Osteocyte (in vitro differentiated cells): ENCODE measurements around the gene ATF6. TPM values are rescaled to one million over a fixed set of nuclear protein-coding genes. Genes with fewer than 3 reads are reported as not detected.

Source experiments
- DNase-seq: peaks from one replicate; pipeline ENCODE4 v3.0.0; 2021; ENCODE audit warnings: mixed read lengths; ENCODE audit not compliant: unreplicated experiment; ENCODE audit errors: extremely low spot score
- H3K27ac Mint-ChIP-seq: one replicate; pipeline ENCODE4 v1.8.0; 2021; ENCODE audit warnings: mild to moderate bottlenecking, mixed read lengths; ENCODE audit not compliant: unreplicated experiment
- H3K27me3 Mint-ChIP-seq: one replicate; pipeline ENCODE4 v1.8.0; 2021; ENCODE audit warnings: mixed read lengths; ENCODE audit not compliant: unreplicated experiment
- H3K36me3 Mint-ChIP-seq: one replicate; pipeline ENCODE4 v1.8.0; 2021; ENCODE audit warnings: mixed read lengths; ENCODE audit not compliant: unreplicated experiment
- H3K4me1 Mint-ChIP-seq: one replicate; pipeline ENCODE4 v1.8.0; 2021; ENCODE audit warnings: mixed read lengths; ENCODE audit not compliant: unreplicated experiment
- H3K4me3 Mint-ChIP-seq: one replicate; pipeline ENCODE4 v1.8.0; 2021; ENCODE audit warnings: mild to moderate bottlenecking, moderate library complexity, mixed read lengths; ENCODE audit not compliant: unreplicated experiment
- H3K9me3 Mint-ChIP-seq: one replicate; pipeline ENCODE4 v1.8.0; 2021; ENCODE audit warnings: mixed read lengths; ENCODE audit not compliant: unreplicated experiment
- total RNA-seq: library from RNA; stranded (reverse); gene quantifications from 2 replicates; pipeline ENCODE4 v1.2.1, GENCODE V29; 2021
- TF ChIP-seq, protein P1 (sequence below): fragments of 200-600 bp; sonication (generic); IDR thresholded peaks from 2 replicates; pipeline ENCODE4 v1.5.0; 2021; ENCODE audit warnings: antibody characterized with exemption, mild to moderate bottlenecking, moderate library complexity

The ATF6 gene
- total RNA-seq, 1 donor from 2014 or later: 29.7 TPM

DNA sequence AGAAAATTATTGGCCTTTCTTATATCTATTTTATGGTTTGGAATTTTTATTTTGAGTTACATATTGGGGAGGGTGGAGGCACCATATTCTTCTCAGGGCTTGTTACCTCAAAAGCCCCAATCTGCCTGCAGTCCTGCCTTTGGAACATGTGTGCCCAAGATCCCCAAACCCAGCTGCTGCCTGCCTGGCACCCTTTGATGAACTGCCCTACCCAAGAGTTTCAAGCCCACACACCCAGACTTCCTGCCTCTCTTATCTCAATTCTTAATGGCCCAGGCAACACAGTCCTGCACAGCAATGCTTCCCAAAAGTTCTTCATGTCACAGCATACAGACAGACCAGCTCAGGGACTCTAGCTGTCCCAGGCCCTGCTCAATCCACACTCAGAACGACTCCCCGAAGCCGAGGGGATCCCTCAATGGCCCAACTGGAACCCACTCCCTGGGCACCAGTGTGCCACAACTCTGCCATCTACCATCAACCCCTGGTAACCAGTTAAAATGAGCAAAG lies 238.4 kb downstream of the ATF6 start:
- H3K27ac Mint-ChIP-seq: peak overlapping the region; percentile 88
- H3K4me1 Mint-ChIP-seq: peaks cover 45% of the 10 kb centered on the region
- TF ChIP-seq, protein P1, sequence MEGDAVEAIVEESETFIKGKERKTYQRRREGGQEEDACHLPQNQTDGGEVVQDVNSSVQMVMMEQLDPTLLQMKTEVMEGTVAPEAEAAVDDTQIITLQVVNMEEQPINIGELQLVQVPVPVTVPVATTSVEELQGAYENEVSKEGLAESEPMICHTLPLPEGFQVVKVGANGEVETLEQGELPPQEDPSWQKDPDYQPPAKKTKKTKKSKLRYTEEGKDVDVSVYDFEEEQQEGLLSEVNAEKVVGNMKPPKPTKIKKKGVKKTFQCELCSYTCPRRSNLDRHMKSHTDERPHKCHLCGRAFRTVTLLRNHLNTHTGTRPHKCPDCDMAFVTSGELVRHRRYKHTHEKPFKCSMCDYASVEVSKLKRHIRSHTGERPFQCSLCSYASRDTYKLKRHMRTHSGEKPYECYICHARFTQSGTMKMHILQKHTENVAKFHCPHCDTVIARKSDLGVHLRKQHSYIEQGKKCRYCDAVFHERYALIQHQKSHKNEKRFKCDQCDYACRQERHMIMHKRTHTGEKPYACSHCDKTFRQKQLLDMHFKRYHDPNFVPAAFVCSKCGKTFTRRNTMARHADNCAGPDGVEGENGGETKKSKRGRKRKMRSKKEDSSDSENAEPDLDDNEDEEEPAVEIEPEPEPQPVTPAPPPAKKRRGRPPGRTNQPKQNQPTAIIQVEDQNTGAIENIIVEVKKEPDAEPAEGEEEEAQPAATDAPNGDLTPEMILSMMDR: no peak
- peaks cover 21% of the 10 kb centered on the region for H3K36me3 Mint-ChIP-seq
- no peak for DNase-seq
- no peaks in the 10 kb centered on the region for H3K9me3 Mint-ChIP-seq
- no peak overlapping the region for H3K4me3 Mint-ChIP-seq
- H3K27me3 Mint-ChIP-seq: no peaks in the 10 kb centered on the region

DNA sequence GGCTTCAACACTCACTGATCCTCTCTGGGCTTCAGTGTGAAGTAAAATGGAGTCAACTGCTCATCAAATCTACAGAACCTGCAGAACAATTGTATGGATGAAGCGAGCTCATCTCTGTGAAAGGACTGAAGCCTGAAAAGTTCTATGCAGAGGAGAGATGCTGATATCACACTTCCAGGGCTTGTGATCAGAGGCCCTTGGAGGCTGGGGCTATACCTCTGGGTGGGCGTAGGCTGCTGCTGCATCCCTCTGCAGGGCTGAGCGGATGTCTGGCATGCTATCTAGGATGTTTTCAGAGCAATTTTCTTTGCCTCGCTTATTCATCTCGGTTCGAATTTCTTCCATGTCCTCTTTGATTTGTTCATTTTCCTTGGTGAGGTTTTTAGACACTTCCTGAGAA lies 240.0 kb downstream of the ATF6 start:
- no peak for DNase-seq
- H3K9me3 Mint-ChIP-seq: no peaks in the 10 kb centered on the region
- no peak overlapping the region for H3K4me3 Mint-ChIP-seq
- no peaks in the 10 kb centered on the region for H3K27me3 Mint-ChIP-seq
- TF ChIP-seq, protein P1: no peak
- peak overlapping the region; percentile 42 for H3K27ac Mint-ChIP-seq
- peaks cover 29% of the 10 kb centered on the region for H3K36me3 Mint-ChIP-seq
- H3K4me1 Mint-ChIP-seq: peaks cover 49% of the 10 kb centered on the region

DNA sequence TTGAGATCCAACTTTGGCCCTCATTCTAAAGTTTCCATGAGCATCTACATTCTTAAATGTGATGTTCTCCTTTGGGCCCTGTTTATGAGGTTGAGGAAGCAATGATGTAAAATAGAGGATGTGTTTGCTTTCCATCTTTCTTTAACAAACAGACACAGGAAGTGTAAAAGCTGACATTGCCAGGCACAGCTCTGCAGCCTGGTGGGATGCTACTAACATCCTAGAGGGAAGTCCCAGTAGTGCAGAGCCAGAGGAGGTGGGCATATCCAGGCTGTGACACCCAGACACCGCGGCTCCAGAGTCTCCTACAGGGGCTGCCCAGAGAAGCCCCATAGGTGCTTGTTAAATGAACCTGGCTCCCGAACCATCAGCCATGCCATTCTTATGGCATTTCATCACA lies 241.3 kb downstream of the ATF6 start:
- no peaks in the 10 kb centered on the region for H3K27me3 Mint-ChIP-seq
- peaks cover 48% of the 10 kb centered on the region for H3K4me1 Mint-ChIP-seq
- H3K9me3 Mint-ChIP-seq: no peaks in the 10 kb centered on the region
- no peak for DNase-seq
- peaks cover 35% of the 10 kb centered on the region for H3K36me3 Mint-ChIP-seq
- no peak overlapping the region for H3K27ac Mint-ChIP-seq
- H3K4me3 Mint-ChIP-seq: no peak overlapping the region
- TF ChIP-seq, protein P1: no peak

DNA sequence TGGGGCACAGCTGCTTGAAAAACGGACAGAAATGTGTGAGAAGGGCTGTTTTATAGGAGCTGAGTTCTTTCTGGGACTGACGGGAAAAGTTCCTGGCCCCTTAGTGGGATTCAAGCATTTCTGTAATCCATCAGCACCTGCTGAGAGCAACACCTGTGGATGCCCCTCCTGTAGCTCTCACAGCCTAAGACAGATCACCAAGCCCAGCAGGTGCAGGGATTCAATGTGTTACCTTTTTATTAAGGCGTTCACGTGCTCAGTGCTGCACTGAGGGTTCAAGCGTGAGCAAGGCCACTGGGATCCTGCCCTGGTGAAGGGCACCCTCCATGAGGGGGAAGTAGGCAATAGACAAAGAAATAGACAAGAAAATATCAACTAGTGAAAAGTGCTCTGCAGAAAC lies 242.7 kb downstream of the ATF6 start:
- DNase-seq: no peak
- H3K4me3 Mint-ChIP-seq: no peak overlapping the region
- H3K27ac Mint-ChIP-seq: no peak overlapping the region
- H3K9me3 Mint-ChIP-seq: no peaks in the 10 kb centered on the region
- H3K4me1 Mint-ChIP-seq: peaks cover 35% of the 10 kb centered on the region
- H3K27me3 Mint-ChIP-seq: no peaks in the 10 kb centered on the region
- TF ChIP-seq, protein P1: no peak
- H3K36me3 Mint-ChIP-seq: peaks cover 46% of the 10 kb centered on the region

DNA sequence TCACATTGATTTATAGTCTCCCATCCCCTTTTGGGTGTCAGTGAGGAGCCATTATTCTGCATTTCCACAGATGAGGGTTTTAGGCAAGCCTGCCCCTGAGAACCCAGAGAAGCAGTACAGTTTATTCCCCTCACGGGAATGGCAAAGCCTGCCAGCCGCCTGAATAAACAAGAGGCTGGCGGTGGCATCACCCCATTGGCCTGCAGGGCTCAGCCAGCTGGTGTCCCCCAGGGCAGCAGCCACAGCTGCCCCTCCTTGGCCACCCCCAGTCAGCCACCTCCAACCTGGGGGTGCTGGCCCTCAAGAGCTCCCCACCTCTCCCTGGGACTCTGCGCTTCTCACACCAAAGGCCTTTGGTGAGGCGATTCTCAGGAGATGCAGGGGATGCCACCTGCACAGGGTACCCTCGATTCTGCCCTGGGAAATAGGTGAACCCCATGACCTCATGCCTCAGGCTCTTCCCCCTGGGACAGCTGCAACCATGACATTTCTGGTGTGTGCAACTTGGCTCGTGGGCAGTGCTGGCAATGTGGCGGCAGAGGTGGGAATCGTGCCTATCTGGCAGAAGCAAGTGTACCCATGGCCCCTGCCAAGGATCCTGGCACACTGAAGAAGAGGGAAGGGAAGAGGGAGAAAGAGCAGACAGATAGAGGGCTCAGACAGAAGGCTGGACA lies 243.5 kb downstream of the ATF6 start:
- Mint-ChIP-seq H3K4me3 (no peak overlapping the region), H3K27ac (no peak overlapping the region), H3K36me3 (peaks cover 49% of the 10 kb centered on the region), H3K27me3 (no peaks in the 10 kb centered on the region), H3K4me1 (peaks cover 26% of the 10 kb centered on the region), H3K9me3 (no peaks in the 10 kb centered on the region)
- TF ChIP-seq, protein P1: no peak
- DNase-seq: no peak
